H1 (cell line): ENCODE data around the gene USP12. TPM values are rescaled to one million over a fixed set of nuclear protein-coding genes. Genes with fewer than 3 reads are reported as not detected.

Source experiments
- CTCF ChIA-PET: fragments of 300-600 bp; sonication (Branson Sonifier 250); formaldehyde crosslinking; loops from one replicate; lab custom pipeline; 2021; ENCODE audit not compliant: partially characterized antibody; lab: Charles Lee
- POLR2A ChIA-PET: fragments of 300-600 bp; sonication (Branson Sonifier 250); formaldehyde crosslinking; loops from one replicate; lab custom pipeline; 2021; ENCODE audit warnings: inconsistent platforms; ENCODE audit not compliant: partially characterized antibody; lab: Charles Lee
- DNase-seq, 2 experiments: peaks; one replicate each; pipeline versions ENCODE4 v3.0.0 to v3.0.0-alpha.2; 2010 to 2022; ENCODE audit warnings: low spot score in 2 of 2, low read depth in 1 of 2, mixed read lengths in 1 of 2
- FAIRE-seq: peaks from 2 replicates; lab custom pipeline; 2011; peaks lifted over from hg19 to GRCh38; lab: Jason Lieb, UNC
- H2AFZ ChIP-seq: 2 replicates; pipeline ENCODE4 v1.8.1; 2012; ENCODE audit warnings: low read length, inconsistent platforms
- H2AK5ac ChIP-seq: 2 replicates; pipeline ENCODE4 v1.6.1; 2013; ENCODE audit warnings: low read depth, low read length
- H2BK120ac ChIP-seq: replicated peaks from 2 replicates; pipeline ENCODE3; 2013; ENCODE audit warnings: low read depth, low read length, inconsistent platforms
- H2BK12ac ChIP-seq: 2 replicates; pipeline ENCODE4 v1.6.1; 2013; ENCODE audit warnings: low read depth, low read length
- H2BK15ac ChIP-seq: 2 replicates; pipeline ENCODE4 v1.6.1; 2013; ENCODE audit warnings: low read length
- H2BK20ac ChIP-seq: 2 replicates; pipeline ENCODE4 v1.6.1; 2013; ENCODE audit warnings: low read length
- H2BK5ac ChIP-seq: 2 replicates; pipeline ENCODE4 v1.6.1; 2013; ENCODE audit warnings: low read depth, low read length
- H3K14ac ChIP-seq: 2 replicates; pipeline ENCODE4 v1.6.1; 2013; ENCODE audit warnings: inconsistent platforms; ENCODE audit not compliant: insufficient read length
- H3K18ac ChIP-seq: 2 replicates; pipeline ENCODE4 v1.6.1; 2013; ENCODE audit warnings: low read length; ENCODE audit errors: extremely low read depth
- H3K23ac ChIP-seq: 2 replicates; pipeline ENCODE4 v1.6.1; 2013; ENCODE audit warnings: inconsistent platforms; ENCODE audit not compliant: insufficient read length
- H3K23me2 ChIP-seq: 2 replicates; pipeline ENCODE4 v1.6.1; 2013; ENCODE audit warnings: low read depth, low read length
- H3K27ac ChIP-seq: 2 replicates; pipeline ENCODE4 v1.6.1; 2011; ENCODE audit warnings: low read depth, low read length, inconsistent platforms
- H3K27me3 ChIP-seq, 4 experiments: replicated peaks in 1 of 4; 1 replicate in 1 of 4; 2 replicates in 3 of 4; pipeline versions ENCODE4 v1.6.1 to v1.8.1; 2011 to 2013; ENCODE audit warnings: low read length in 3 of 4, mild to moderate bottlenecking in 3 of 4, inconsistent platforms in 2 of 4, mixed read lengths in 2 of 4, moderate library complexity in 1 of 4; ENCODE audit not compliant: control insufficient read depth in 3 of 4, insufficient read depth in 3 of 4; ENCODE audit errors: extremely low read depth in 1 of 4
- H3K36me3 ChIP-seq, 4 experiments: 2 replicates each; pipeline versions ENCODE4 v1.6.1 to v1.8.1; 2011 to 2013; ENCODE audit warnings: mild to moderate bottlenecking in 4 of 4, low read length in 3 of 4, moderate library complexity in 2 of 4, control low read depth in 1 of 4, inconsistent platforms in 1 of 4; ENCODE audit not compliant: insufficient read depth in 4 of 4, control insufficient read depth in 2 of 4
- H3K4ac ChIP-seq: replicated peaks from 2 replicates; pipeline ENCODE3; 2013; ENCODE audit warnings: low read length, low read depth, mixed read lengths, inconsistent platforms; ENCODE audit not compliant: insufficient read length
- H3K4me1 ChIP-seq, 4 experiments: replicated peaks in 1 of 4; 1 replicate in 1 of 4; 2 replicates in 3 of 4; pipeline versions ENCODE4 v1.6.1 to v1.8.1; 2011 to 2013; ENCODE audit warnings: low read length in 3 of 4, inconsistent platforms in 2 of 4, mixed read lengths in 1 of 4; ENCODE audit not compliant: insufficient read depth in 4 of 4, control insufficient read depth in 3 of 4
- H3K4me2 ChIP-seq, 2 experiments: 2 replicates each; pipeline versions ENCODE4 v1.6.1 to v1.8.1; 2011 to 2013; ENCODE audit warnings: low read depth in 2 of 2, low read length in 2 of 2, control low read depth in 1 of 2, inconsistent platforms in 1 of 2, mild to moderate bottlenecking in 1 of 2; ENCODE audit not compliant: insufficient read depth in 1 of 2
- H3K4me3 ChIP-seq, 4 experiments: fragments of 200-600, 300-600 bp in 1 of 4; sonication (generic), shearing (Covaris generic), sonication (Bioruptor Twin) in 1 of 4; 2 replicates each; pipeline versions ENCODE4 v1.5.1 to v1.8.1; 2011 to 2016; ENCODE audit warnings: low read length in 4 of 4, low read depth in 3 of 4, control low read depth in 2 of 4, inconsistent platforms in 2 of 4, mild to moderate bottlenecking in 2 of 4, mixed read lengths in 1 of 4, moderate library complexity in 1 of 4; ENCODE audit not compliant: insufficient read depth in 2 of 4; ENCODE audit errors: extremely low read depth in 1 of 4
- H3K56ac ChIP-seq: replicated peaks from 2 replicates; pipeline ENCODE3; 2013; ENCODE audit warnings: low read depth, mild to moderate bottlenecking, mixed read lengths, low read length, inconsistent platforms; ENCODE audit not compliant: insufficient read length
- H3K79me1 ChIP-seq: 2 replicates; pipeline ENCODE4 v1.6.1; 2013; ENCODE audit warnings: low read depth, low read length, control low read depth
- H3K79me2 ChIP-seq, 2 experiments: 2 replicates each; pipeline versions ENCODE4 v1.6.1 to v1.8.1; 2012 to 2013; ENCODE audit warnings: low read length in 2 of 2, mild to moderate bottlenecking in 2 of 2, inconsistent platforms in 1 of 2; ENCODE audit not compliant: insufficient read depth in 2 of 2, control insufficient read depth in 1 of 2
- H3K9ac ChIP-seq, 4 experiments: replicated peaks in 1 of 4; 1 replicate in 1 of 4; 2 replicates in 3 of 4; pipeline versions ENCODE4 v1.6.1 to v1.8.1; 2011 to 2013; ENCODE audit warnings: low read depth in 3 of 4, low read length in 3 of 4, control low read depth in 2 of 4, mild to moderate bottlenecking in 2 of 4, moderate library complexity in 2 of 4, inconsistent platforms in 1 of 4; ENCODE audit errors: extremely low read depth in 1 of 4
- H3K9me3 ChIP-seq, 2 experiments: 2 replicates each; pipeline versions ENCODE4 v1.6.1 to v1.8.1; 2012 to 2013; ENCODE audit warnings: mild to moderate bottlenecking in 2 of 2, moderate library complexity in 2 of 2, control low read depth in 1 of 2, inconsistent platforms in 1 of 2, low read depth in 1 of 2, low read length in 1 of 2, mixed read lengths in 1 of 2; ENCODE audit not compliant: insufficient read depth in 2 of 2
- H4K20me1 ChIP-seq, 2 experiments: replicated peaks in 1 of 2; 2 replicates each; pipeline versions ENCODE3 to v1.8.1; 2011 to 2013; ENCODE audit warnings: inconsistent platforms in 2 of 2, low read length in 2 of 2, mild to moderate bottlenecking in 1 of 2; ENCODE audit not compliant: insufficient read depth in 2 of 2, control insufficient read depth in 1 of 2
- H4K5ac ChIP-seq: 2 replicates; pipeline ENCODE4 v1.6.1; 2013; ENCODE audit warnings: low read length, low read depth, mixed read lengths, inconsistent platforms; ENCODE audit not compliant: insufficient read length
- H4K8ac ChIP-seq: 2 replicates; pipeline ENCODE4 v1.8.0; 2013; ENCODE audit warnings: mild to moderate bottlenecking, moderate library complexity, low read length, inconsistent platforms; ENCODE audit not compliant: insufficient read depth; ENCODE audit errors: extremely low read depth
- H4K91ac ChIP-seq: replicated peaks from 2 replicates; pipeline ENCODE3; 2013; ENCODE audit warnings: low read length, mixed read lengths, inconsistent platforms; ENCODE audit not compliant: insufficient read length
- ATF2 ChIP-seq: IDR thresholded peaks from 2 replicates; pipeline ENCODE4 v1.6.1; 2012; ENCODE audit warnings: low read length, inconsistent platforms
- CBX8 ChIP-seq: fragments of 300-800, 300-1000 bp; sonication (generic); IDR thresholded peaks from 2 replicates; pipeline ENCODE4 v1.7.1; 2016; ENCODE audit warnings: low read depth, low read length, borderline replicate concordance
- CHD2 ChIP-seq: IDR thresholded peaks from 2 replicates; pipeline ENCODE4 v1.6.1; 2012; ENCODE audit warnings: low read length, improper control_type of control experiment
- GTF2F1 ChIP-seq: IDR thresholded peaks from 2 replicates; pipeline ENCODE4 v1.6.1; 2012; ENCODE audit warnings: low read depth, low read length, improper control_type of control experiment, borderline replicate concordance
- MAX ChIP-seq: IDR thresholded peaks from 2 replicates; pipeline ENCODE4 v1.6.1; 2012; ENCODE audit warnings: inconsistent platforms
- NRF1 ChIP-seq: IDR thresholded peaks from 2 replicates; pipeline ENCODE4 v1.6.1; 2011; ENCODE audit warnings: mild to moderate bottlenecking, low read depth, low read length, improper control_type of control experiment
- SP1 ChIP-seq: IDR thresholded peaks from 2 replicates; pipeline ENCODE4 v1.6.1; 2011; ENCODE audit warnings: low read depth, low read length
- SRF ChIP-seq: IDR thresholded peaks from 2 replicates; pipeline ENCODE4 v1.6.1; 2011; ENCODE audit warnings: mild to moderate bottlenecking, low read depth, low read length, moderate library complexity
- TAF1 ChIP-seq: IDR thresholded peaks from 2 replicates; pipeline ENCODE4 v1.6.1; 2011; ENCODE audit warnings: mild to moderate bottlenecking, low read depth, low read length
- TAF7 ChIP-seq: optimal IDR thresholded peaks from 2 replicates; pipeline ENCODE3; 2011; ENCODE audit warnings: low read depth, mild to moderate bottlenecking, inconsistent platforms, low read length, moderate library complexity, borderline replicate concordance
- YY1 ChIP-seq: IDR thresholded peaks from 2 replicates; pipeline ENCODE4 v1.6.1; 2011; ENCODE audit warnings: low read depth, mild to moderate bottlenecking, low read length
- WGBS, 2 experiments: shearing (Covaris generic) in 1 of 2; methylation state at CpG; one replicate each; pipeline versions ENCODE4 v1.1.6 to v1.1.7; 2013 to 2015; ENCODE audit warnings: low lambda C conversion rate in 2 of 2, mixed read lengths in 2 of 2, inconsistent platforms in 1 of 2, low coverage in 1 of 2, missing lambda C conversion rate in 1 of 2; ENCODE audit not compliant: insufficient replicate concordance in 2 of 2, insufficient coverage in 1 of 2, insufficient read length in 1 of 2; ENCODE audit errors: extremely low coverage in 1 of 2, missing lambda C conversion rate in 1 of 2; 5-methylcytosine and 5-hydroxymethylcytosine counted together
- polyA plus RNA-seq, 7 experiments: library from polyadenylated mRNA; depleted of rRNA in 3 of 7; stranded (reverse) in 5 of 7; unstranded in 2 of 7; fragments of >200 nt in 5 of 7; fragments of 200-250 nt in 2 of 7; gene quantifications; 1 replicate in 5 of 7; 2 replicates in 1 of 7; 4 replicates in 1 of 7; pipeline versions ENCODE4 v1.2.1 to v1.2.3, GENCODE V29; 2011 to 2013; ENCODE audit warnings: missing spikeins in 2 of 7, mixed read lengths in 2 of 7
- total RNA-seq: library from RNA; stranded (reverse); fragmentation: NEBNext Ultra II Directional; extraction: Animal tissue kit (Norgen Biotek cat#: 25700); gene quantifications from 2 replicates; pipeline ENCODE4 v1.2.1, GENCODE V29; 2021

USP12 gene
- total and polyA plus RNA-seq, 2 of the 8 experiments (the other 6 are each of a cell fraction or from before 2014, with no cell fraction given) = 4.0 to 30.0 TPM

GRCh38 chr13:27151798-27152599 is 19.6 kb downstream of the USP12 start:
- no peak overlapping the region for H3K27ac ChIP-seq
- H3K4me1 ChIP-seq = peaks cover 0 to 2% (median 0%) of the 10 kb centered on the region in 4 experiments; a peak in 1 of 7 replicates
- H3K18ac ChIP-seq = no peak overlapping the region
- no peak overlapping the region for H2BK120ac ChIP-seq
- no peak overlapping the region for H3K4me3 ChIP-seq
- peaks cover 4 to 5% of the 10 kb centered on the region in 2 experiments; a peak in 2 of 4 replicates for H3K9me3 ChIP-seq
- H4K5ac ChIP-seq = no peak overlapping the region
- H2AK5ac ChIP-seq = no peak overlapping the region
- no peak overlapping the region for H3K23ac ChIP-seq
- WGBS, 2 experiments = 71% methylated on average over 4 of the region's 4 CpGs; no CpG with 5 or more reads in 1 of the 2 experiments
- DNase-seq = no peak
- H3K9ac ChIP-seq = no peak overlapping the region
- H2BK20ac ChIP-seq = no peak overlapping the region
- peaks cover 0 to 11% of the 10 kb centered on the region in 2 experiments for H4K20me1 ChIP-seq
- H3K79me1 ChIP-seq = peaks cover 3% of the 10 kb centered on the region; the same call in 1 of the 2 replicates
- H4K91ac ChIP-seq = no peak overlapping the region
- H3K4ac ChIP-seq = no peak overlapping the region
- no peak overlapping the region for H2BK5ac ChIP-seq
- H2BK12ac ChIP-seq = no peak overlapping the region
- H3K23me2 ChIP-seq = no peaks in the 10 kb centered on the region; the same call in 1 of the 2 replicates
- H3K79me2 ChIP-seq = peaks cover 22 to 92% of the 10 kb centered on the region in 2 experiments
- no peak overlapping the region for H3K14ac ChIP-seq
- no peak overlapping the region for H3K56ac ChIP-seq
- H4K8ac ChIP-seq = no peak overlapping the region
- POLR2A ChIA-PET = no interaction called here
- H2AFZ ChIP-seq = no peak overlapping the region
- no peak for FAIRE-seq
- H2BK15ac ChIP-seq = no peak overlapping the region
- CTCF ChIA-PET = interaction anchor here (0.9 kb wide), 1 partner anchor 17 kb away, joined by 3 read pairs; no protein-coding TSS in a partner anchor
- no peaks in the 10 kb centered on the region for H3K27me3 ChIP-seq
- H3K4me2 ChIP-seq = no peak overlapping the region
- H3K36me3 ChIP-seq = peaks cover 0 to 3% (median 0%) of the 10 kb centered on the region in 4 experiments; a peak in 1 of 8 replicates
- no peak for TF ChIP-seq SRF
- TF ChIP-seq SP1 = no peak
- TF ChIP-seq YY1 = no peak
- no peak for TF ChIP-seq MAX
- no peak for TF ChIP-seq ATF2
- no peak for TF ChIP-seq CBX8
- TF ChIP-seq NRF1 = no peak
- TF ChIP-seq CHD2 = no peak
- no peak for TF ChIP-seq GTF2F1
- no peak for TF ChIP-seq TAF7
- no peak for TF ChIP-seq TAF1
